ENCODE data around the gene BRAP. TPM values are rescaled to one million over a fixed set of nuclear protein-coding genes. Genes with fewer than 3 reads are reported as not detected.

The BRAP gene
- total RNA-seq, 1 donor from 2014 or later = 18.9 TPM

GRCh38 chr12:111600205-111600642 is 85.5 kb downstream of the BRAP start:
- no peaks in the 10 kb centered on the region for H3K36me3 Mint-ChIP-seq (ENCODE audit: unreplicated experiment)
- no peak for TF ChIP-seq CTCF (IDR thresholded peaks at IDR 0.05)
- no peaks in the 10 kb centered on the region for H3K9me3 Mint-ChIP-seq (ENCODE audit: unreplicated experiment)
- DNase-seq (ENCODE audit: extremely low spot score, unreplicated experiment) = no peak
- H3K4me1 Mint-ChIP-seq (ENCODE audit: unreplicated experiment) = peaks cover 25% of the 10 kb centered on the region
- peak overlapping the region; percentile 81 for H3K4me3 Mint-ChIP-seq (ENCODE audit: unreplicated experiment)
- no peaks in the 10 kb centered on the region for H3K27me3 Mint-ChIP-seq (ENCODE audit: unreplicated experiment)
- peak overlapping the region; percentile 79 for H3K27ac Mint-ChIP-seq (ENCODE audit: unreplicated experiment)

- TF ChIP-seq CTCF (IDR thresholded peaks at IDR 0.05) = peak; percentile 23
- no peaks in the 10 kb centered on the region for H3K36me3 Mint-ChIP-seq (ENCODE audit: unreplicated experiment)
- H3K4me1 Mint-ChIP-seq (ENCODE audit: unreplicated experiment) = peaks cover 31% of the 10 kb centered on the region
- peak; percentile 96 for DNase-seq (ENCODE audit: extremely low spot score, unreplicated experiment)
- H3K4me3 Mint-ChIP-seq (ENCODE audit: unreplicated experiment) = peak overlapping the region; percentile 81
- H3K27ac Mint-ChIP-seq (ENCODE audit: unreplicated experiment) = peak overlapping the region; percentile 79
- no peaks in the 10 kb centered on the region for H3K27me3 Mint-ChIP-seq (ENCODE audit: unreplicated experiment)
- no peaks in the 10 kb centered on the region for H3K9me3 Mint-ChIP-seq (ENCODE audit: unreplicated experiment)
Observed at GRCh38 chr12:111599453-111600204, 86.1 kb downstream of the BRAP start.

- peak within 1 kb of the TSS; percentile 87 for H3K27ac Mint-ChIP-seq (ENCODE audit: unreplicated experiment)
- H3K9me3 Mint-ChIP-seq (ENCODE audit: unreplicated experiment) = no peaks in the 10 kb centered on the region
- no peaks in the 10 kb centered on the region for H3K36me3 Mint-ChIP-seq (ENCODE audit: unreplicated experiment)
- TF ChIP-seq CTCF (IDR thresholded peaks at IDR 0.05) = no peak
- H3K4me3 Mint-ChIP-seq (ENCODE audit: unreplicated experiment) = peak within 1 kb of the TSS; percentile 85
- H3K4me1 Mint-ChIP-seq (ENCODE audit: unreplicated experiment) = peaks cover 38% of the 10 kb centered on the region
- no peaks in the 10 kb centered on the region for H3K27me3 Mint-ChIP-seq (ENCODE audit: unreplicated experiment)
- no peak for DNase-seq (ENCODE audit: extremely low spot score, unreplicated experiment)
Observed at GRCh38 chr12:111598637-111599452, 86.9 kb downstream of the BRAP start, which contains the start of gene ATXN2. Gene ATXN2 (minus strand): TSS chr12:111599315. CDS start chr12:111599034, 281 bp downstream.

- Mint-ChIP-seq H3K36me3 (ENCODE audit: unreplicated experiment) (no peaks in the 10 kb centered on the region), H3K4me1 (ENCODE audit: unreplicated experiment) (peaks cover 47% of the 10 kb centered on the region), H3K27ac (ENCODE audit: unreplicated experiment) (peak overlapping the region; percentile 87), H3K9me3 (ENCODE audit: unreplicated experiment) (no peaks in the 10 kb centered on the region), H3K27me3 (ENCODE audit: unreplicated experiment) (no peaks in the 10 kb centered on the region), H3K4me3 (ENCODE audit: unreplicated experiment) (peak overlapping the region; percentile 85)
- peak; percentile 85 for DNase-seq (ENCODE audit: extremely low spot score, unreplicated experiment)
- no peak for TF ChIP-seq CTCF (IDR thresholded peaks at IDR 0.05)
Observed at GRCh38 chr12:111597831-111598636, 87.7 kb downstream of the BRAP start.

Data from osteocyte (in vitro differentiated cells).